GM12878 (cell line): ENCODE results near the gene PLA2G4A. TPM values are rescaled to one million over a fixed set of nuclear protein-coding genes. Genes with fewer than 3 reads are reported as not detected.

Experiments used
- ATAC-seq: fragments of 200-7000 bp; cut with Tn5 transposase; 3 replicates; pipeline ENCODE4 v1.9.1; 2020; ENCODE audit warnings: mild to moderate bottlenecking, moderate library complexity
- BruUV-seq: library from RNA; stranded (reverse); fragments of 400-500 nt; replicated peaks from 2 replicates; lab custom pipeline; 2021; lab: Mats Ljungman, UMichigan
- CTCF ChIA-PET: fragments of 300-600 bp; sonication (Branson Sonifier 250); formaldehyde crosslinking; extraction: SDS; loops from one replicate; lab custom pipeline; 2021; ENCODE audit warnings: inconsistent platforms; lab: Yijun Ruan, JAX
- POLR2A ChIA-PET: fragments of 350-600 bp; formaldehyde crosslinking; extraction: SDS; loops from one replicate; lab custom pipeline; 2021; ENCODE audit warnings: inconsistent platforms; lab: Charles Lee
- RAD21 ChIA-PET: fragments of 300-600 bp; sonication (Branson Sonifier 250); formaldehyde crosslinking; loops from one replicate; lab custom pipeline; 2023; ENCODE audit warnings: antibody characterized with exemption; ENCODE audit not compliant: unreplicated experiment; lab: Charles Lee
- SMC1A ChIA-PET: fragments of 300-600 bp; sonication (Branson Sonifier 250); formaldehyde crosslinking; loops from one replicate; lab custom pipeline; 2023; ENCODE audit not compliant: unreplicated experiment, uncharacterized antibody; lab: Charles Lee
- DNase-seq: peaks from one replicate; pipeline ENCODE4 v3.0.0-alpha.2; 2011; ENCODE audit warnings: low read depth, low spot score
- FAIRE-seq: peaks from 3 replicates; lab custom pipeline; 2011; peaks lifted over from hg19 to GRCh38; lab: Jason Lieb, UNC
- H2AFZ ChIP-seq: 2 replicates; pipeline ENCODE4 v1.6.0; 2011; ENCODE audit warnings: low read depth, low read length, control low read depth; ENCODE audit not compliant: control insufficient read depth
- H3K27ac ChIP-seq: 2 replicates; pipeline ENCODE4 v1.5.1; 2011; ENCODE audit warnings: control low read depth; ENCODE audit not compliant: control insufficient read depth, insufficient read depth
- H3K27me3 ChIP-seq, 2 experiments: replicated peaks in 1 of 2; 2 replicates each; pipeline versions ENCODE4 v1.6.0 to v1.6.1; 2011; ENCODE audit warnings: low read length in 1 of 2; ENCODE audit not compliant: control insufficient read depth in 2 of 2, insufficient read depth in 2 of 2
- H3K36me3 ChIP-seq, 2 experiments: 2 replicates each; pipeline ENCODE4 v1.5.1; 2011; ENCODE audit warnings: low read length in 1 of 2; ENCODE audit not compliant: control insufficient read depth in 2 of 2, insufficient read depth in 2 of 2
- H3K4me1 ChIP-seq: 2 replicates; pipeline ENCODE4 v1.6.1; 2011; ENCODE audit warnings: mild to moderate bottlenecking, low read length, moderate library complexity, mixed read lengths; ENCODE audit not compliant: control insufficient read depth, insufficient read depth
- H3K4me2 ChIP-seq: 2 replicates; pipeline ENCODE4 v1.6.0; 2011; ENCODE audit warnings: control low read depth; ENCODE audit not compliant: control insufficient read depth, insufficient read depth
- H3K4me3 ChIP-seq: fragments of 200-600 bp; sonication (generic); 2 replicates; pipeline ENCODE4 v1.5.1; 2016
- H3K79me2 ChIP-seq: 2 replicates; pipeline ENCODE4 v1.6.0; 2011; ENCODE audit warnings: low read length; ENCODE audit not compliant: control insufficient read depth, insufficient read depth
- H3K9ac ChIP-seq: 2 replicates; pipeline ENCODE4 v1.8.0; 2011; ENCODE audit warnings: low read length, control low read depth, mixed read lengths; ENCODE audit not compliant: control insufficient read depth, insufficient read depth
- H3K9me3 ChIP-seq: replicated peaks from 3 replicates; pipeline ENCODE4 v1.5.1; 2011; ENCODE audit warnings: mild to moderate bottlenecking, low read length; ENCODE audit not compliant: control insufficient read depth, insufficient read depth
- H4K20me1 ChIP-seq: 2 replicates; pipeline ENCODE4 v1.6.0; 2011; ENCODE audit not compliant: control insufficient read depth, insufficient read depth
- BCL11A ChIP-seq: IDR thresholded peaks from 2 replicates; pipeline ENCODE4 v1.6.1; 2011; ENCODE audit warnings: low read depth, low read length
- ETV6 ChIP-seq, 2 experiments: fragments of 450-650 bp in 1 of 2; IDR thresholded peaks in 1 of 2; conservative IDR thresholded peaks in 1 of 2; 2 replicates each; pipeline ENCODE4 v1.6.1; 2014; ENCODE audit warnings: antibody characterized with exemption in 1 of 2, borderline replicate concordance in 1 of 2, low read depth in 1 of 2, mild to moderate bottlenecking in 1 of 2, moderate library complexity in 1 of 2
- EZH2 ChIP-seq: IDR thresholded peaks from 2 replicates; pipeline ENCODE4 v1.6.1; 2012; ENCODE audit warnings: low read depth, mild to moderate bottlenecking, control low read depth, inconsistent platforms, low read length, borderline replicate concordance; ENCODE audit not compliant: control insufficient read depth
- HSF1 ChIP-seq: fragments of 150-350 bp; IDR thresholded peaks from 2 replicates; pipeline ENCODE4 v1.6.1; 2014; ENCODE audit warnings: mild to moderate bottlenecking, low read depth, low read length
- IRF4 ChIP-seq: IDR thresholded peaks from 2 replicates; pipeline ENCODE4 v1.6.1; 2011; ENCODE audit warnings: low read depth, low read length
- IRF5 ChIP-seq: fragments of 450-650 bp; IDR thresholded peaks from 2 replicates; pipeline ENCODE4 v1.6.1; 2017; ENCODE audit warnings: borderline replicate concordance
- MAX ChIP-seq: IDR thresholded peaks from 2 replicates; pipeline ENCODE4 v1.6.1; 2012; ENCODE audit warnings: low read depth, low read length, improper control_type of control experiment
- MEF2B ChIP-seq: fragments of 450-650 bp; IDR thresholded peaks from 2 replicates; pipeline ENCODE4 v1.6.1; 2018; ENCODE audit warnings: mild to moderate bottlenecking, moderate library complexity; ENCODE audit not compliant: partially characterized antibody, poor library complexity, severe bottlenecking
- NFXL1 ChIP-seq: fragments of 450-650 bp; IDR thresholded peaks from 2 replicates; pipeline ENCODE4 v1.6.1; 2017; ENCODE audit warnings: antibody characterized with exemption, mild to moderate bottlenecking, borderline replicate concordance
- NFYB ChIP-seq: IDR thresholded peaks from 2 replicates; pipeline ENCODE4 v1.6.1; 2011; ENCODE audit warnings: low read depth, mild to moderate bottlenecking, low read length, improper control_type of control experiment, moderate library complexity; ENCODE audit not compliant: insufficient read depth
- RCOR1 ChIP-seq: conservative IDR thresholded peaks from 2 replicates; pipeline ENCODE4 v1.6.1; 2012; ENCODE audit warnings: low read depth, low read length, improper control_type of control experiment
- SIX5 ChIP-seq: IDR thresholded peaks from 2 replicates; pipeline ENCODE4 v1.6.1; 2011; ENCODE audit warnings: mild to moderate bottlenecking, low read depth, low read length, moderate library complexity; ENCODE audit not compliant: severe bottlenecking
- SMARCA5 ChIP-seq: fragments of 450-650 bp; IDR thresholded peaks from 2 replicates; pipeline ENCODE4 v1.6.1; 2017; ENCODE audit warnings: mild to moderate bottlenecking
- TCF12 ChIP-seq: IDR thresholded peaks from 2 replicates; pipeline ENCODE4 v1.6.1; 2011; ENCODE audit warnings: low read depth, mild to moderate bottlenecking, low read length
- TCF7 ChIP-seq: IDR thresholded peaks from 2 replicates; pipeline ENCODE4 v1.6.1; 2014; ENCODE audit warnings: antibody characterized with exemption, borderline replicate concordance
- YBX1 ChIP-seq: fragments of 450-650 bp; IDR thresholded peaks from 2 replicates; pipeline ENCODE4 v1.6.1; 2016; ENCODE audit warnings: antibody characterized with exemption
- ZNF24 ChIP-seq: fragments of 450-650 bp; IDR thresholded peaks from 2 replicates; pipeline ENCODE4 v1.6.1; 2017; ENCODE audit warnings: antibody characterized with exemption, mild to moderate bottlenecking
- ZSCAN29 ChIP-seq: fragments of 450-650 bp; IDR thresholded peaks from 2 replicates; pipeline ENCODE4 v1.6.1; 2017; ENCODE audit warnings: mild to moderate bottlenecking, moderate library complexity
- WGBS: methylation state at CpG from one replicate; pipeline ENCODE4 v1.1.6; 2016; ENCODE audit warnings: low lambda C conversion rate; ENCODE audit not compliant: insufficient replicate concordance, insufficient coverage; ENCODE audit errors: missing lambda C conversion rate; 5-methylcytosine and 5-hydroxymethylcytosine counted together
- in situ Hi-C: fragments of 300-500 bp; cut with MboI; formaldehyde crosslinking; loops from 9 replicates; pipeline ENCODE4 v1.14.3; 2018; ENCODE audit warnings: mixed read lengths
- intact Hi-C: fragments of 100-400 bp; cut with micrococcal nuclease; formaldehyde crosslinking; loops from one replicate; pipeline ENCODE4 v1.14.2; 2022; ENCODE audit not compliant: unreplicated experiment
- polyA plus RNA-seq, 11 experiments: library from polyadenylated mRNA; depleted of rRNA in 4 of 11; unstranded in 6 of 11; stranded (reverse) in 5 of 11; fragments of >200 nt; fragmentation: Nextera tagmentation in 4 of 11; fragmentation: Illumina TruSeq in 1 of 11; extraction: Ambion mirVana in 4 of 11; extraction: Trizol in 1 of 11; gene quantifications; 1 replicate in 1 of 11; 2 replicates in 10 of 11; pipeline versions ENCODE4 v1.2.1 to v1.2.3, GENCODE V29; 2011 to 2016; ENCODE audit warnings: inconsistent platforms in 2 of 11, missing spikeins in 2 of 11, low read depth in 1 of 11
- total RNA-seq, 4 experiments: library from RNA; depleted of rRNA in 3 of 4; stranded (reverse); fragments of >200 nt in 3 of 4; fragmentation: Illumina TruSeq in 1 of 4; extraction: Trizol in 1 of 4; gene quantifications; 2 replicates each; pipeline versions ENCODE4 v1.2.1 to v1.2.3, GENCODE V29; 2013 to 2021
- TF ChIP-seq, protein P1 (sequence below): fragments of 450-650 bp; IDR thresholded peaks from 2 replicates; pipeline ENCODE4 v1.6.1; 2017; ENCODE audit warnings: mild to moderate bottlenecking

Gene PLA2G4A
- total and polyA plus RNA-seq, 10 of the 15 experiments (the other 5 are each of a cell fraction or from before 2014, with no cell fraction given), result 0.70 to 3.3 (median 1.5) TPM; not detected in 1

- FAIRE-seq (no peak), ATAC-seq (no peak), DNase-seq (no peak)
- WGBS, result 60% methylated on average over 8 of the region's 8 CpGs
- Histone ChIP-seq H3K4me3 (no peak overlapping the region), H2AFZ (no peak overlapping the region), H3K4me2 (no peak overlapping the region), H3K79me2 (no peaks in the 10 kb centered on the region), H3K9ac (no peak overlapping the region), H3K9me3 (no peaks in the 10 kb centered on the region), H3K36me3 (no peaks in the 10 kb centered on the region), H4K20me1 (no peaks in the 10 kb centered on the region), H3K4me1 (no peaks in the 10 kb centered on the region), H3K27me3 (no peaks in the 10 kb centered on the region), H3K27ac (no peak overlapping the region)
- ChIA-PET RAD21 (no interaction called here), SMC1A (interaction anchor here (0.9 kb wide), 1 partner anchor 9 kb away, joined by 3 read pairs; no protein-coding TSS in a partner anchor), POLR2A (no interaction called here), CTCF (interaction anchor here (1.6 kb wide), 1 partner anchor 10 kb away, joined by 10 read pairs; no protein-coding TSS in a partner anchor)
- intact Hi-C loops, result no loop called here
- in situ Hi-C loops, result no loop called here
- BruUV-seq, result no TSS peak
- TF ChIP-seq HSF1, result no peak
- no peak for TF ChIP-seq MAX
- no peak for TF ChIP-seq RCOR1
- no peak for TF ChIP-seq NFYB
- TF ChIP-seq, protein P1, sequence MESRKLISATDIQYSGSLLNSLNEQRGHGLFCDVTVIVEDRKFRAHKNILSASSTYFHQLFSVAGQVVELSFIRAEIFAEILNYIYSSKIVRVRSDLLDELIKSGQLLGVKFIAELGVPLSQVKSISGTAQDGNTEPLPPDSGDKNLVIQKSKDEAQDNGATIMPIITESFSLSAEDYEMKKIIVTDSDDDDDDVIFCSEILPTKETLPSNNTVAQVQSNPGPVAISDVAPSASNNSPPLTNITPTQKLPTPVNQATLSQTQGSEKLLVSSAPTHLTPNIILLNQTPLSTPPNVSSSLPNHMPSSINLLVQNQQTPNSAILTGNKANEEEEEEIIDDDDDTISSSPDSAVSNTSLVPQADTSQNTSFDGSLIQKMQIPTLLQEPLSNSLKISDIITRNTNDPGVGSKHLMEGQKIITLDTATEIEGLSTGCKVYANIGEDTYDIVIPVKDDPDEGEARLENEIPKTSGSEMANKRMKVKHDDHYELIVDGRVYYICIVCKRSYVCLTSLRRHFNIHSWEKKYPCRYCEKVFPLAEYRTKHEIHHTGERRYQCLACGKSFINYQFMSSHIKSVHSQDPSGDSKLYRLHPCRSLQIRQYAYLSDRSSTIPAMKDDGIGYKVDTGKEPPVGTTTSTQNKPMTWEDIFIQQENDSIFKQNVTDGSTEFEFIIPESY, result no peak
- no peak for TF ChIP-seq TCF7
- no peak for TF ChIP-seq BCL11A
- no peak for TF ChIP-seq IRF5
- TF ChIP-seq TCF12, result no peak
- TF ChIP-seq EZH2, result no peak
- no peak for TF ChIP-seq NFXL1
- no peak for TF ChIP-seq IRF4
- TF ChIP-seq SMARCA5, result no peak
- TF ChIP-seq ZSCAN29, result no peak
- TF ChIP-seq YBX1, result no peak
- no peak for TF ChIP-seq MEF2B
- TF ChIP-seq ETV6 (conservative IDR thresholded peaks at IDR 0.05 in 1 of 2, IDR thresholded peaks at IDR 0.05 in 1 of 2; ENCODE audit: borderline replicate concordance in 1 of 2, low read depth in 1 of 2), result no peak
- TF ChIP-seq ZNF24, result no peak
- TF ChIP-seq SIX5, result no peak
Measured at GRCh38 chr1:186976700-186977099, 148.0 kb downstream of the PLA2G4A start.
